GM21423 (cell line): ENCODE data around the gene NEK11.
"Not testable (repeated sequence)": the region's sequence is repeated elsewhere in the genome, so short reads cannot be mapped to it uniquely, and the experiment has no call there.

Source experiments
- ATAC-seq: cut with Tn5 transposase; IDR thresholded peaks from one replicate; pipeline ENCODE4 v1.9.1; 2021; ENCODE audit warnings: mild to moderate bottlenecking, moderate library complexity; ENCODE audit not compliant: unreplicated experiment

The NEK11 gene

DNA sequence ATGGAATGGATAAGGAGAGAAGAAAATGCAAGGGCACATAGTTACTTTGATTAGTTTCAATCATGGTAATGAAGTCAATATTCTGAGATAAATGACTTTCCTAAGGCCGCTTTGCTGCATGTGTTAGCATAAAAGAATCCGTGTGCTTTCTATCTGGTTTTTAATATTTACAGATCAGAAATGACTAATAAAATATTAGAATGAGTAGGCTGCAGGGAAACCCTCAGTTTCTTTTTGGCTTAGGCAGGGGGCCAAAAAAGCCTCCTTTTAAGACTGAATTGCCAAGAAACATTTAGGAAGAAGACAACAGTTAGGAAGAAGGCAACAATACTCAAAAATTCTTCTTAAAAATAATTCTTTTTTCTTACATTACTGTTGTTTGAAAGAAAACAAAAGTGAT is 11.6 kb downstream of the NEK11 start:
- no peak for ATAC-seq

DNA sequence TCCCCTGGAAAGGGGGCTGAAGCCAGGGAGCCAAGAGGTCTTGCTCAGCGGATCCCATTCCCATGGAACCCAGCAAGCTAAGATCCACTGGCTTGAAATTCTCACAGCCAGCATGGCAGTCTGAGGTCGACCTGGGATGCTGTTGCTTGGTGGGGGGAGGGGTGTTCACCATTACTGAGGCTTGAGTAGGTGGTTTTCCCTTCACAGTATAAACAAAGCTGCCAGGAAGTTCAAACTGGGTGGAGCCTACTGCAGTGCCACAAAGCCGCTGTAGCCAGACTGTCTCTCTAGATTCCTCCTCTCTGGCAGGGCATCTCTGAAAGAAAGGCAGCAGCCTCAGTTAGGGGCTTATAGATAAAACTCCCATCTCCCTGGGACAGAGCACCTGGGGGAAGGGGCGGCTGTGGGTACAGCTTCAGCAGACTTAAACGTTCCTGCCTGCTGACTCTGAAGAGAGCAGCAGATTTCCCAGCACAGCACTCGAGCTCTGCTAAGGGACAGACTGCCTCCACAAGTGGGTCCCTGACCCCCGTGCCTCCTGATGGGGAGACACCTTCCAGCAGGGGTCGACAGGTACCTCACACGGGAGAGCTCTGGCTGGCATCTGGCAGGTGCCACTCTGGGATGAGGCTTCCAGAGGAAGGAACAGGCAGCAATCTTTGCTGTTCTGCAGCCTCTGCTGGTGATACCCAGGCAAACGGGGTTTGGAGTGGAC is 15.8 kb downstream of the NEK11 start:
- not testable (repeated sequence) for ATAC-seq

DNA sequence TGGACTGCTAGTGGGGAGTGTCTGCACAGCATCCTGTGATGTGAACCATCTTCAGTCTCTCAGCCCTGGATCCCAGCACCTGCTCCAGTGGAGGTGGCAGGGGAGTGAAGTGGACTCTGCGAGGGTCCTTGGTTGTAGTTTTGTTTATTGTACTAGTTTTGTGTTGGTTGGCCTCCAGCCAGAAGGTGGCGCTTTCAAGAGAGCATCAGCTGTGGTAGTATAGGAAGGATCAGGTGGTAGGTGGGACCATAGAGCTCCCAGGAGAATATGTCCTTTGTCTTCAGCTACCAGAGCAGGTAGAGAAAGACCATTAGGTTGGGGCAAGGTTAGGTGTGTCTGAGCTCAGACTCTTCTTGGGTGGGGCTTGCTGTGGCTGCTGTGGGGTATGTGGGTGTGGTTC is 20.9 kb downstream of the NEK11 start:
- ATAC-seq: no peak

DNA sequence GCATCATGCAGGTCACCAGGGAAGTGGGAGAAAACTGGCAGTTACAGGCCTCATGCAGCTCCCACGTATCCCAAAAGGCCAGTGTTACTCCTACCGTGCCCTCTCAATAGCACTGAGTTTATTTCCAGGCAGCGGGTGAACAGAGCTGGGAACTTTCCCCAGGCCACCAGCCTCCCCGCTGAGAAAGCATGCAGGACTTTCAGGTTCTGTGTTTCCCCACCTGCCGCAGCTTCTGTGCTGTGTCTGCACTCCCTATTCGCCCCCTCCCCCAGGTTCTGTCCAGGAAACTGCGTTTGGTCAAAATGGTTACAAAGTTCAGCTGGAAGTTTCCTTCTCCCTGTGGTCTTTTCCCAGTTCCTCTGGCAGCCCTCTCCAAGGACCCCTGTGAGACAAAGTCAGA is 21.4 kb downstream of the NEK11 start:
- no peak for ATAC-seq

DNA sequence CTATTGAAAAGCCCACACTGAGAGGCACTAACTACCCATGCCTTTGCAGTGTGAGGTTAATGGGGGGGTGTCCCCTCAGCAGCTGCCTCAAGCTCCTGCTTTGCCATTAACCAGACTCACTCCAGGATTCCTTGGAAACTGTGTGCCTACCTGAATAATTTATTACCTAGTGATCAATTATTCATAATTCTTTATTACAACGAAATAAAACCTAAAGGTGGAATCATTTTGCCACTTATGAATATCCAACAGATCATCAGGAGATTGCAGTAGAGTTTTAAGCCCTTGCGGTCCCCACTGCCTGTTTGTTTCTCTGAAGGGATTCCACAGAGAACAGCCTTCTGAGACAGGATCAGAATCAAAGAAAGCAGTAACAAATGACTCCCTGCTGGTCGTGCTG is 23.3 kb downstream of the NEK11 start:
- no peak for ATAC-seq

DNA sequence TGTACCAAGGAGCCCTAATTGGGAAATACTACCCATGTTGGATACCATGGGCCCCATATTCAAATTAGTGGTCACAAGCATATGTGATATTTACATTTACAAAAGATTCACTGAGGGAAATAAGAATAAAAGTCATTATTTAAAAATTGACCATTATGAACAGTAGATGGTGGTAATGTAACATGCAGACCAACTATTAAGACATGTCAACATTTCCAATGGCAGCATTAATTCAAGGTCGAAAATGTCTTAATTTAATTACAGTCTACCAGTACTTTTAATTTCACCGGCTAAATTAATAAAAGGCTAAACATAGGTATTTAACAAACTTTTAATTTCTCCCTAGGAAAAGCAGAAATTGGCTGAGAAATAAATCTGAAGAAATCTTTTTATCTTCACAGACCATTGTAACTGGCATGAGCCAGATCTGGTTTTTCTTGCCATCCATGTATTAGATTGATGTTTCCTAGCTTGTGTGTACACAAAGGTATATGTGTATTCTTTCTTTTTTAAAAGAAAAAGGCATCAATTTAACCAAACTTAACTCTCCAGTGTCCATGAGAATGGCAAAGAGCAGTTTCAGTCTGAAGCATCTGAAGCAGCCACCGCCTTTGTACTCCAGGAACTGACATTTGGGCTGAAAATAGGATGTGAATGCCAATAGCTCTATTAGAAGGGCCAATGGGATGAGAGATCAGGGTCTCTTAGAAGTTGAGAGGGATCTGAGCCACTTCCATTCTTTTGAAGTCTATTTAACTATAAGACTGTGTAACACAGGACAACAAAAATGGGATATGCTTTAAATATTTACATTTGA is 26.6 kb downstream of the NEK11 start:
- ATAC-seq: no peak

DNA sequence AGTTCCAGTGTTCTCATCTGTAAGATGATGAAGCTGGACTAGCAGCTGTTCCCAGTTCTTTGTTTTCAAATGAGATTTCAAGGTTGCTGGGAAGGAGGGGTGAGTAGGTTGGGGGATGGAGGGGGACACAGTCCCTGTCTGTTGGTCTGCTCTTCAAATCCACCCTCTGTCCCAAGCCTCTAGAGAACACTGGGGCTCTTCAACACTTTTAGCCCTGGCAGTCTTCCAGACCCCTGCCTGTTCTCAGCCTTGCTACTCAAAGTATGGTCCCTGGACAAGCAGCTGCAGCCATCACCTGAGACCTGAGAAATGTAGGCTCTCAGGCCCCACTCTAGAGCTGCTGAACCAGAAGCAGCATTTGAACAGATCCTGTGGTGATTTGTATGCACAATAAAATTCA is 41.3 kb downstream of the NEK11 start:
- no peak for ATAC-seq

DNA sequence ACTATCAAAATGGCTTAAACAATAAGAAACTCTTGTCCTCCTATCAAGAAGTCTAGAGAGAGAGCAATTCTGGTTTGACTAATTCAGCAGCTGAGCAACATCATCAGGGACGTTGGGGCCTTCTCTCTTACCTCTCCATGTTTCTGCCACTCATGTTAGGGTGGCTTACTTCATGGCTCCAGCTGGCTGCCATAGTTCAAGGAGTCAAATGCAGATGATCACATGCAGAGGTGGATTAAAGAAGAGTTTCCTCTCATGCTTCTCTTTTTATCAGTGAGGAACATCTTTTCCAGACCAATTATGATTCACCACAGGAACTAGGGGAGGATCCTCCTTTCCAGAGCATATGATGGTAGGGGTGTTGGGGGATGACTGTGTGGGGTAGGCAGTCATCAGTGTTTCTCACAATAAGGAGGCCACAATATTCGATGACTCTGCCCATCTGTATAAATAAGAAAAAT is 45.5 kb downstream of the NEK11 start:
- ATAC-seq: no peak

DNA sequence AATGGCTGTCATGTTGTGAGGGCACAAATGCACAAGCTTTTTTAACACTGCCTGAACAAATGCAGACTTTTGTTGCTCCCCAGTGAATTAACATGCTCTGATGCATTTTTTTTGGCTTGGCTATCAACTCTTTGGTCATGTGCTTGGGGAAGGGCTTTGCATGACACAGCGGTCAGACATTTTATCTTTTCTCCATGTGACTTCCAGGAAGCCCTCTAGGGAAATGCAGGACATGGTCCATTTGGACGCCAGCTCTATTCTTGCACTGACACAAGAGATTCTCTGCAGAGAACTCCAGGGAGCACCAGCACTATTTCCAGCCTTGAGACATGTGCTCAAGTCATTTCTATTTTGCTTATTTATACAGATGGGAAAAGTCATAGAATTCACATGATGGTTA is 46.2 kb downstream of the NEK11 start:
- ATAC-seq: no peak

DNA sequence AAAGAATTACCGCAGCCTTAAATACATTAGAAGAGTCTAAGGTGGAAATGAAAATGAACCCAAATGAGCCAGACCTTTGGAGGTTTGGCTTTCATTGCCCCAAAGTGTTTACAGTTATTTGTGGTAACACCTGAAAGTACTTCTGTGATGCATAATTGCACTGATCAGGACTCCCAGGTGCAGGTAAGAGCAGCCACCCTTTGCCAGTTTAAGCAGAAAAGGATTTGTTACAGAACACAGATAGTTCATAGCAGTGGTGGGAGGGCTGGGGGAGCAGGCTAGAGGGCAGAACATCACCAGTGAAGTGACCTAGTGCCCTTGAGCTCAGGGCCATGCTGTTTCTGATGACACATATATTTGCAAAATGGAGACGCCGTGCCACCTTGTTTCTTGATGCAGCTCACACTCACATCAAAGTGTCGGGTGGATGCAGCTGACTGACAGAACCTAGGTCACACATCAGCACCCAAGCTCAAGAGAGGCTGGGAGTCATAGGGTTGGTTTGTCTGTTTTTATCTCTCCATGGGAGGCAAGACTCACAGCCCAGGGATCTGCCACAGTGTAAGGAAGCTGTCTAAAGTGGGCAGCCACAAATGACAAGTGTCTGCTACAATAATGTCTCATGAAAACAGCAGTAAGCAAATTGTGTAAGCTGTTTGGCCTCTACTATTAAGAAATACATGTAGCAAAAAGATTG is 49.1 kb downstream of the NEK11 start:
- no peak for ATAC-seq

DNA sequence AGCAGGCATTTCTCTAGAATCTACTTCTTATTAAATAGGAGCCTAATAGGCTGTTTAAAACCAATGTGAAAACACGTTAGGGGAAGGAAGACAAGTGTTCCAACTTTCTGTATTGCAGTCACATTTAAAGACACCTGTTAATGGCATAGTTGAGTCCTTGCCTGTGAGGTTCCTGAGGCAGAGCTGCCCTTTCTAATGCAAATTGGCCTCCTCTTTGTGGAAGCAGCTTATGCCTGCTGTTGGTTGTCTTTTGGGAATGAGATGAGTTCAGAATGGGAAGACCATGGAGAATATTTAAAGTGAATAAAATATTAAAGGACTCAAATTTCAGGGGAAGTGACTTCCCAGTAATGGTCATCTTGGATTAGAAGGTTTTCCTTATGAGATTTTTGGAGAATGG is 51.2 kb downstream of the NEK11 start:
- ATAC-seq: no peak

DNA sequence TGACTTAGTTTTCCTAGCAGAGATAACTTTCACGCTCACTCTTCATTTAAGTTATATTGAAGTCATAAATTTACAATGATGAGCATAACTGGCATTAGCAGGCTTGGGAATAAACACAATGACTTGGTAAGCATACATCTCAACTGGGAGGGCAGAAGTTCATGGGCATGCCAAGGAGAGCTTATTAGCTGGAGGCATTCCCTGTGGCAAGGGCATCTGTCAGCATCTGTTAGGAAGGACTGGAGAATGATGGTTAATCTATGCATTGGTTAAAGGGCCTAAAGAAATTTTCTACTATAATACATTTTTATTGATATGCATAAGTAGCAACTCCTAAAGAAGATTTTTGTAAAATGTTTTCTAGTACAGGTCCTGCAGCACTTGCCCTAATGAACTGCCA is 52.4 kb downstream of the NEK11 start:
- ATAC-seq: no peak

DNA sequence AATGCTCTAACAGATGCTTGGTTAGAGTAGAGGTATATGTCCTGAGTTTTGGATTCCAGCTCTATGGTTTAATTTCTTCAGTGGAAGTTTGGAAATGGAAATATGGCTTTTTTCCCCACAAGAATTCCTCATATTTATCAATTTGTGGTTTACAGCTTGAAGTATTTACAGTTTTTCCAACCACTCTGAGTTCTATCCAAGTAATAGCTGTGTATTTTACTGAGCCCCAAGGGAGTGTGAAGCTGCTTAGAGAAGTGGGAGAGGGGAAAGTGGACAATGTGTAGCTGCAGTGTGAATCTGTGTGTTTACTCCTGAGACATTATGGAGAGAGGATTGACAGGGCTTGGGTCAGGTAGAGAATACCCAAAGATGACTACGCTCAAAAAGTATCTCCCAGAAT is 54.5 kb downstream of the NEK11 start:
- ATAC-seq: no peak

DNA sequence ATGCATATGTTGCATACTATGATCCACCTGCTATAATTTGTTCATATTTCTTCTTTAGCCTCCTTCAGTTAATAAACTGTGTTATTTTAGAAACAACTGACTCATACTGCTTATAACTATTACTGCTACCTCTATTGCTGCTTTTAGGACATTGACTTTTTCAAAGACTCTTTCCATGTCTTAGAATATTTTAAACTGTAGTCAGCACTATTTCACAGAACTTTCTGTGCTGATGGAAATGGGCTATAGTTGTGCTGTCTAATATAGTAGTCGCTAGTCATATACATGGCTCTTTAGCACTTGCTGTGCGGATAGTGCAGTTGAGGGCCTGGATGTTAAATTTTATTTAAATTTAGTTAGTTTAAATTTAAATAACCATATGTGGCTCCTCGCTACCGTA is 55.6 kb downstream of the NEK11 start:
- no peak for ATAC-seq

DNA sequence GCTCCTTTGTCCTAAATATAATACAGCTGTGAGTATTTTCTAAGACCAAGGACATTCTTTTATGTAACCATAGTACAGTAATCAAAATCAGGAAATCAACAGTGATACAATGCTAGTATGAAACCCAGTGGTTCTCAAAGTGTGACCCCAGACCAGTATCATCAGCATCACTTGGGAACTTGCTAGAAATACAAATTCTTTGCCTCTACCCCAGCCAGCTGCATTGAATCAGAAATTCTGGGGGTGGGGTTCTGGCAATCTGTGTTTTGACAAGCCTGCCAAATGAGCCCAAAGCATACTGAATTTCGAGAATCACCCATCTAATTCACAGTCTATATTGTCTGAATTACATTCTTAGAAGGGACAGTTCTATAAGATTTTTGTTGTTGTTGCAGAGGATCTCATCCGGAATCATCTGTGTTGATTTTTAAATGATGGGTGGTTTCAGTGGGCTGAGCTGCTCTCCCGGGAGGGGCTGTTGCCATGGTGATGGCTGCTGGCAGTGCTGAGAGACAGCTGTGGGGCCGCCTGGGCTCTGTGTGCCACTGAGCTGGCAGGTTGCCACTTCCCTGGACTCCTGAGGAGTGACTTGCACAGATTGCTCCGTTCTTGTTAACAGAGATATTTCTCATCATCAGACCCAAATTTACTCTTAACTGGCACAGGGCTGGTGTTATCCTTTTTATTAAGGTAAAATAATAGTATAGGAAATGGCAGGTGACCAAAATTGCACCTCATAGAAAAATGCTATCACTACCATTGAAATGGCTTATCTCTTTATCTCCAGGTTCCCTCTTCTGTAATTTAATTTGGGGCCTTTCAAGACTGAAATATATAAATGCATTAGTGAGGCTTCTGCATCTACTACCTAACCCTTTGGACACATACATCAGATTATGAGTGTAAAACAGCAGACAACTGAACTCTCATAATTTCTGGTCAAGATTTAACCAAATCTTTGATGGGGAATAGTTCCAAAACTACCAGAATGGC is 56.5 kb downstream of the NEK11 start:
- ATAC-seq: no peak

DNA sequence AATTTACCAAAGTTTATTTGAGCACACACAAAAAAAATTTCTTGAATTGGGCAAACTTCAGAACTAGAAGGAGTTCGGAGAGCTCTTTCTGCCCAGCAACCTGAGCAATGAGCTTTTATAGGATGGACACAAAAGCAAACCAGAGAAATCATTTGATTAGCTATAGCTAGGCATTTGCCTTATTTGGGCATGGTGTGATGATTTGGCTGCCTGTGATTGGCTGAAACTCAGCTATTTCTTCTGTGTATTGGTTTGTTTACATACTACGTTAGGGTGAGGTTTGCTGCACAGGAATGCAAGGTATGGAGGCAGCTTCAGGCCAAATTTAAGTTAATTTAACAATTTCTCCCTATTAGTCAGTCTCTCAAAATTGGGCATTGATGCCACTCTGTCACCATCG is 65.1 kb downstream of the NEK11 start:
- no peak for ATAC-seq

DNA sequence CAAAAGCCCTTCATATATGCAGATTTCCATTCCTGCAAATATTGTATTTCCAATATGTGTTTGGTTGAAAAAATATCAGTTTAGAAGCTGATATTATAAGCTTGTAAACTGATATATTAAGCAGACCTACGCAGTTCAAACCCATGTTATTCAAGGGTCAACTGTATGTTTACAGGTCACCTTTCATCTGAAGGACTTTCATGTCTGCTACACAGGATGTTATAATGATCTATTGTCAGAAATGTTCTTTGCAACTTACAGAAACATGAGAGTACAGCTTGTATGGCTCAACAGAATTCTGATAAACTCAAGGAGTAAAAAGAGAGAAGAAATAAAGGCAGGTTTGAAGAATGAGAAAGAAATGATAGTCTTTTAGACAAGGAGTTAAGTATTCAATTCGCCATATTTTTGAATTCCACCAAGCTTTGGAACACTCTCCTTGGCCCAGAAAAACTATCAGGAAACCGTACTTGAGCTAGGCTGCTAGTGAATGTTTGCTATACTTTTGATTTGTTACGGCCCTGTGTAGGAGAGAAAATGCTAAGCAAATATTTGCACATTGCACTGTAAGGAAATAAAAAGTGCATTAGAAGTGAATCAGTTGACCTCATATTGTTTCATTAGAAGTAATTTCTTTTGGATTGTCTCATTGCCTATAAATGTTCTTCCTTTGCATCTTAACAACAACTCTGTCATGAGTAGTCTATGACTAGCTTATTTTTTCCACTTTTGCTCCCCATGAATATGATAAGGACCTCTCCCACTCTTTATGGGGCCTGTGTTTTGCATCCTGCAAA is 81.2 kb downstream of the NEK11 start:
- no peak for ATAC-seq

DNA sequence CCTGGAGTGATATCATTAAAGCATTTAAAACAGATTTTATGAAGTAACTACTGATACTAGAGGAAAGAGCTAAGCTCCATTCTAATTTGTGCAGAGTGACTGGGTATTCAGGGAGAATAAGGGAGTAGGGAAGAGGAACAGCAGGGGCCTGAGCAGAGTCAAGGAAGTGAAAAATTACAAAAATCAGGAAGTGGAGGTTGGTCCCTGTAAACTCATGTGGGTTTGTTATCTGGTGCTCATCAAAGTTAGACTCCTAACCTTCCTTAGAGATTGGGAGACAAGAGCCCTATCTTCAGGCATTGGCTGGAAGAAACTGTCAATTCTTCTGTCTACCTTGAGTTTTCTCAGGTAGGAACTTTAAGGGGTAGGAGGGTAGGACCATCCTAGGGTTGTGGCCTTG is 82.5 kb downstream of the NEK11 start:
- no peak for ATAC-seq

DNA sequence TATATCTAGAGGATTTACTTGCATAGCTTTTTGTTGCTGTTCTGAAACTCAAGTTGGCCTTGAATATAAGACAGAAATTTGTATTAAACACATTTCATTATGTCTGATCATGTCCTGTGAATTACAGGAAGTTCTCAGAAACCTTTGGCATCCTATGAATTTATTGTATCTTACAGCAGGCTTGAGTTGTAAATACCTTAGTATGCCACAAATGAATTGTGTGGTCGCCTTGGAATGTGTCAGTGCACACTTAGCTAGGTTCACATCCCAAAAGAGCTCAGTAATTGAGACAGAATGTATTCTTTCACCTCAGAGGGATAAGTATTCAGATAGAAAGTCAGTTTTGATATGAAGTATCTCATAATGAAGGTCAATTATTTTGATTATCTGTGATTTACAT is 83.4 kb downstream of the NEK11 start:
- ATAC-seq: no peak

DNA sequence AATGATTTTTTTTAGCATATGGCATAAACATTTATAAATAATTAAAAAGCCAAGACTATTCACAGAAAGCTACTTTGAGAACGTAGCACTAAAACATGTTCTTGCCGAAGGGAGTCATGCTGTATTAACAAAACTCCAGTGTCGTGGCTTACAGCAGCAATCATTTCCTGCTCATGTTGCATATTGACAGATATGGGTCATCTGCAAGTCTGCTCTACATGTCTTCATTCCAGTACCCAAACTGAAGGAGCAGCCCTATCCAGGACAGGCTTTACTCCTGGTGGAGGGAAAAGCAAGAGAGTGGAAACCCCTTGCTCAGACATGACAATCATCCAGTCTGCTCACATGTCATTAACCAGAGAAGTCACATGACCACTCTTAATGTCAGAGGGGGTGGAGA is 87.6 kb downstream of the NEK11 start:
- no peak for ATAC-seq
